ENCODE results near the gene AMDHD1. TPM values are rescaled to one million over a fixed set of nuclear protein-coding genes. Genes with fewer than 3 reads are reported as not detected.

Gene AMDHD1
- total and polyA plus RNA-seq, 10 of the 15 experiments (the other 5 are each of a cell fraction or from before 2014, with no cell fraction given) = 0.04 to 0.28 (median 0.13) TPM; not detected in 4

- Histone ChIP-seq H3K4me2 (ENCODE audit: control insufficient read depth, insufficient read depth) (no peak overlapping the region), H2AFZ (ENCODE audit: control insufficient read depth, low read depth, low read length) (no peak overlapping the region), H4K20me1 (ENCODE audit: control insufficient read depth, insufficient read depth) (no peaks in the 10 kb centered on the region), H3K9me3 (replicated peaks; ENCODE audit: control insufficient read depth, insufficient read depth, low read length) (no peaks in the 10 kb centered on the region), H3K27me3 (replicated peaks in 1 of 2; ENCODE audit: control insufficient read depth in 2 of 2, insufficient read depth in 2 of 2, low read length in 1 of 2) (no peaks in the 10 kb centered on the region; a peak in 1 of 4 replicates), H3K27ac (ENCODE audit: control insufficient read depth, insufficient read depth) (no peak overlapping the region), H3K4me1 (ENCODE audit: control insufficient read depth, insufficient read depth, low read length) (no peaks in the 10 kb centered on the region), H3K79me2 (ENCODE audit: control insufficient read depth, insufficient read depth, low read length) (no peaks in the 10 kb centered on the region), H3K9ac (ENCODE audit: control insufficient read depth, insufficient read depth, low read length) (no peak overlapping the region), H3K4me3 (no peak overlapping the region), H3K36me3 (ENCODE audit: control insufficient read depth in 2 of 2, insufficient read depth in 2 of 2, low read length in 1 of 2) (no peaks in the 10 kb centered on the region)
- intact Hi-C loops (cut with micrococcal nuclease; ENCODE audit: unreplicated experiment) (no loop called here), in situ Hi-C loops (cut with MboI) (no loop called here)
- DNase-seq (ENCODE audit: low read depth, low spot score) = no peak
- POLR2A ChIA-PET = no interaction called here
- ATAC-seq = no peak
- RAD21 ChIA-PET (ENCODE audit: unreplicated experiment) = no interaction called here
- CTCF ChIA-PET = no interaction called here
- SMC1A ChIA-PET (ENCODE audit: uncharacterized antibody, unreplicated experiment) = no interaction called here
- WGBS (ENCODE audit: insufficient coverage, insufficient replicate concordance, low lambda C conversion rate, missing lambda C conversion rate) = 13% methylated on average over 4 of the region's 4 CpGs
- FAIRE-seq = no peak
- BruUV-seq (replicated peaks) = no TSS peak
- TF ChIP-seq CBX5 (IDR thresholded peaks at IDR 0.05; ENCODE audit: low read depth) (no peak), POLR2A (IDR thresholded peaks at IDR 0.05; ENCODE audit: low read depth, low read length) (no peak), NR2F1 (conservative IDR thresholded peaks at IDR 0.05) (no peak), RB1 (IDR thresholded peaks at IDR 0.05; ENCODE audit: borderline replicate concordance) (no peak), ZNF592 (IDR thresholded peaks at IDR 0.05) (no peak), SPI1 (IDR thresholded peaks at IDR 0.05; ENCODE audit: borderline replicate concordance, insufficient read depth, low read depth, low read length) (no peak), RELA (IDR thresholded peaks at IDR 0.05; ENCODE audit: borderline replicate concordance, partially characterized antibody) (no peak), IKZF2 (IDR thresholded peaks at IDR 0.05) (no peak), MXI1 (IDR thresholded peaks at IDR 0.05; ENCODE audit: low read depth, low read length) (no peak), ETV6 (conservative IDR thresholded peaks at IDR 0.05 in 1 of 2, IDR thresholded peaks at IDR 0.05 in 1 of 2; ENCODE audit: borderline replicate concordance in 1 of 2, low read depth in 1 of 2) (no peak), MLLT1 (IDR thresholded peaks at IDR 0.05) (no peak), ZNF217 (IDR thresholded peaks at IDR 0.05) (no peak), SRF (IDR thresholded peaks at IDR 0.05; ENCODE audit: low read depth in 2 of 2, low read length in 2 of 2) (no peak), BMI1 (IDR thresholded peaks at IDR 0.05; ENCODE audit: borderline replicate concordance) (no peak), FOXM1 (IDR thresholded peaks at IDR 0.05; ENCODE audit: low read depth, low read length) (no peak)
Observed at GRCh38 chr12:95949477-95950206, 6.5 kb downstream of the AMDHD1 start.

Data from GM12878 (cell line).